Gastrocnemius medialis (tissue), 4 donors: ENCODE results near the gene FBXW11. TPM values are rescaled to one million over a fixed set of nuclear protein-coding genes. Genes with fewer than 3 reads are reported as not detected.
"Not testable (repeated sequence)": the region's sequence is repeated elsewhere in the genome, so short reads cannot be mapped to it uniquely, and the experiment has no call there.

Experiments used
- ATAC-seq, 2 donors: fragments of 150-250 bp; one replicate each; pipeline ENCODE4 v1.9.1; 2016
- DNase-seq, 2 donors: peaks; one replicate each; pipeline ENCODE4 v3.0.0-alpha.2; 2019
- H3K27ac ChIP-seq, 4 donors: fragments of 200-600 bp; sonication (generic); 1 replicate in 1 of 4; 2 replicates in 3 of 4; pipeline ENCODE4 v1.5.1; 2016 to 2018; ENCODE audit warnings: mild to moderate bottlenecking in 2 of 4, moderate library complexity in 1 of 4
- H3K27me3 ChIP-seq, 3 donors: fragments of 200-600 bp; sonication (generic) in 2 of 3; 1 replicate in 1 of 3; 2 replicates in 2 of 3; pipeline versions ENCODE4 v1.5.1 to v1.6.0; 2016 to 2019; ENCODE audit warnings: mild to moderate bottlenecking in 1 of 3, moderate library complexity in 1 of 3
- H3K36me3 ChIP-seq, 2 donors: fragments of 200-600 bp; sonication (generic) in 1 of 2; one replicate each; pipeline ENCODE4 v1.5.1; 2017 to 2018
- H3K4me1 ChIP-seq, 2 donors: fragments of 200-600 bp; sonication (generic) in 1 of 2; one replicate each; pipeline ENCODE4 v1.5.1; 2016 to 2017; ENCODE audit warnings: mild to moderate bottlenecking in 2 of 2
- H3K4me3 ChIP-seq, 4 donors: fragments of 200-600 bp; sonication (generic) in 3 of 4; 1 replicate in 1 of 4; 2 replicates in 3 of 4; pipeline ENCODE4 v1.5.1; 2016 to 2019; ENCODE audit warnings: mild to moderate bottlenecking in 2 of 4
- H3K9me3 ChIP-seq, 3 donors: fragments of 200-600 bp; sonication (generic) in 2 of 3; 1 replicate in 1 of 3; 2 replicates in 2 of 3; pipeline ENCODE4 v1.5.1; 2016 to 2019
- POLR2A ChIP-seq, 2 donors: fragments of 450-650 bp; IDR thresholded peaks; one replicate each; pipeline ENCODE4 v1.6.1; 2017; ENCODE audit warnings: antibody characterized with exemption in 2 of 2, mild to moderate bottlenecking in 2 of 2, moderate library complexity in 2 of 2
- in situ Hi-C, 4 donors: fragments of 200-750 bp; cut with MboI; loops; one replicate each; pipeline versions ENCODE4 v1.15.0 to v1.8.0; 2017; ENCODE audit warnings: low sequenced_read_pairs in 4 of 4
- intact Hi-C: fragments of 100-400 bp; cut with DNase I; formaldehyde crosslinking; loops from one replicate; pipeline ENCODE4 v1.15.1; 2023; ENCODE audit warnings: low total_unique reads
- total RNA-seq, 4 donors: library from RNA; depleted of rRNA; stranded (reverse); fragments of >200 nt; gene quantifications; one replicate each; pipeline versions ENCODE4 v1.1.0 to v1.2.3, GENCODE V29; 2016
- TF ChIP-seq, protein P1 (sequence below), 5 experiments: fragments of 450-650 bp in 3 of 5; fragments of 200-600 bp in 2 of 5; sonication (generic) in 2 of 5; IDR thresholded peaks in 4 of 5; conservative IDR thresholded peaks in 1 of 5; 1 replicate in 4 of 5; 2 replicates in 1 of 5; pipeline ENCODE4 v1.5.1; 2016 to 2019; ENCODE audit warnings: antibody characterized with exemption in 5 of 5, mild to moderate bottlenecking in 3 of 5, moderate library complexity in 3 of 5

The FBXW11 gene
- total RNA-seq, 4 donors from 2014 or later, result 68.5 to 80.8 (median 72.2) TPM

DNA sequence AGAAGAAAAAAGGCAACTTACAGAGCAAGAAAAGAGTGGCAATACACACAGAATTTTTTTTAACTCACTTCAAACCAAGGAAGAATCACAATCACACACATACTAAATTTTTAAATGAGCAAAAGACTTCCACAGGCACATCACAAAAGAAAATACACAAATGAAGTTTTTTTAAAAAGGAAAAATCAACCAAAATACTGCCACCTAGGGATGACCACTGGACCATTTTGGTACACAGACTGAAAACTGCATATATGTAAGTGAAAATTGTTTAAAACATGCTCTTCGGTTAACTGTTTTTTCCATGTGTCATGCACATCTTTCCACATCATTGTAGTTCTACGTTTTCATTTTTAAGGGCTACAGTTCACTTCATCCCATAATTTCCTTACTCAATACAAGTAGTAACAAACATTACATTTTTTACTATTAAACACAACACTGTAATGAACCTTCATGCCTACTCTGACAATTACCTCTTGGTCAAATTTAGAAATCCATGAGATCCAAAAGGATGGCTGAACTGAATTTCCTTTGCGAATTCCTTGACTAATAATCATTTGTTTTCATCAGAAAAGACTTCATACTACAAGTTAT, 79.0 kb downstream of the FBXW11 start:
- ATAC-seq, result no peak
- H3K27me3 ChIP-seq, result no peaks in the 10 kb centered on the region
- no peaks in the 10 kb centered on the region for H3K4me1 ChIP-seq
- TF ChIP-seq, protein P1, sequence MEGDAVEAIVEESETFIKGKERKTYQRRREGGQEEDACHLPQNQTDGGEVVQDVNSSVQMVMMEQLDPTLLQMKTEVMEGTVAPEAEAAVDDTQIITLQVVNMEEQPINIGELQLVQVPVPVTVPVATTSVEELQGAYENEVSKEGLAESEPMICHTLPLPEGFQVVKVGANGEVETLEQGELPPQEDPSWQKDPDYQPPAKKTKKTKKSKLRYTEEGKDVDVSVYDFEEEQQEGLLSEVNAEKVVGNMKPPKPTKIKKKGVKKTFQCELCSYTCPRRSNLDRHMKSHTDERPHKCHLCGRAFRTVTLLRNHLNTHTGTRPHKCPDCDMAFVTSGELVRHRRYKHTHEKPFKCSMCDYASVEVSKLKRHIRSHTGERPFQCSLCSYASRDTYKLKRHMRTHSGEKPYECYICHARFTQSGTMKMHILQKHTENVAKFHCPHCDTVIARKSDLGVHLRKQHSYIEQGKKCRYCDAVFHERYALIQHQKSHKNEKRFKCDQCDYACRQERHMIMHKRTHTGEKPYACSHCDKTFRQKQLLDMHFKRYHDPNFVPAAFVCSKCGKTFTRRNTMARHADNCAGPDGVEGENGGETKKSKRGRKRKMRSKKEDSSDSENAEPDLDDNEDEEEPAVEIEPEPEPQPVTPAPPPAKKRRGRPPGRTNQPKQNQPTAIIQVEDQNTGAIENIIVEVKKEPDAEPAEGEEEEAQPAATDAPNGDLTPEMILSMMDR (IDR thresholded peaks at IDR 0.05 in 4 of 5, conservative IDR thresholded peaks at IDR 0.05 in 1 of 5), result no peak
- TF ChIP-seq POLR2A (IDR thresholded peaks at IDR 0.05), result no peak
- no peak for DNase-seq
- H3K4me3 ChIP-seq, result no peak overlapping the region
- no peak overlapping the region for H3K27ac ChIP-seq
- H3K9me3 ChIP-seq, result no peaks in the 10 kb centered on the region
- intact Hi-C loops (no loop called here), in situ Hi-C loops (no loop called here)
- no peaks in the 10 kb centered on the region for H3K36me3 ChIP-seq

DNA sequence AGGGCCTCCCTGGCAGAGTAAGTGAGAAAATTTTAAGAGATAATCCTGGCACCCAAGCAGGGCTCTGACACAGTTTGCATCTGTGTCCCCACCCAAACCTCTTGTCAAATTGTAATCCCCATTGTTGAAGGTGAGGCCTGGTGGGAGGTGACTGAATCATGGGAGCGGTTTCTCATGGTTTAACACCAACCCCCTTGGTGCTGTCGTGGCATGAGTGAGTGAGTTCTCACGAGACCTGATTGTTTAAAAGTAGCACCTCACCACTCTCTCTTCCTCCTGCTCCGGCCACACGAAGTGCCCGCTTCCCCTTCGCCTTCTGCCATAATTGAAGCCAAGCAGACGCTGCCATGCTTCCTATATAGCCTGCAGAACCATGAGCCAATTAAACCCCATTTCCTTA, 80.1 kb downstream of the FBXW11 start:
- ATAC-seq, result no peak
- DNase-seq, result no peak
- H3K27me3 ChIP-seq, result no peaks in the 10 kb centered on the region
- H3K4me1 ChIP-seq, result no peaks in the 10 kb centered on the region
- no peaks in the 10 kb centered on the region for H3K9me3 ChIP-seq
- no peaks in the 10 kb centered on the region for H3K36me3 ChIP-seq
- no peak for TF ChIP-seq POLR2A (IDR thresholded peaks at IDR 0.05)
- TF ChIP-seq, protein P1 (IDR thresholded peaks at IDR 0.05 in 4 of 5, conservative IDR thresholded peaks at IDR 0.05 in 1 of 5), result no peak
- intact Hi-C loops (no loop called here), in situ Hi-C loops (no loop called here)
- H3K4me3 ChIP-seq, result no peak overlapping the region
- H3K27ac ChIP-seq, result no peak overlapping the region

DNA sequence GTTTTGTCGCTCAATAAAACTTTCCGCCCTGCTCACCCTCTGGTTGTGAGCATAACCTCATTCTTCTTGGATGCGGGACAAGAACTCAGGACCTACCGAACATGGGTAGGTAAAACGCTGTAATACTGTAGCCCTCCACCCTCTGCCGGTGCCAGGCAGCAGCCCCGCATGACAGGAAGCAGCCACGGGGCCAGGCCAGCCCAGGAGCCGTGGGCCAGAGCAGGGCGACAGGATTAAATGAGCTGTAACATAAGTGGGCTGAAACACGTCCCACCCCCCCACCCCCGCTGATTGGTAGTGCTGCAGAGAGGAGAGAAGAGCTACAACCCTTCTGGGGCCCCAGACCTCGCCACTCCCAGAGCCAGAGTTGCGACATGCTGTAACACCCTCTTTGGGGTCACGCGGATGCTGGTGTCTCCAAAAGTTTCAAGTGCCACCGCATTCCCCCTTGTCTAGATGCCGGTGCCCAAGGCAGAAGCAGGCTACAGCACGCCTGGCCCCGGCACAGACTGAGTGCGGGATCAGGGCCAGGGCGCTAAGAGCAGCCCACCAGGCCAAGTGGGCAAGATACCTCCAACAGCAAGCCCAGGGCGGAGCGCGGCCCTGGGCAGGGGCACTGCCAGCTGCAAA, 81.8 kb downstream of the FBXW11 start:
- ATAC-seq (no peak), DNase-seq (no peak)
- Histone ChIP-seq H3K27me3 (no peaks in the 10 kb centered on the region), H3K9me3 (no peaks in the 10 kb centered on the region), H3K4me1 (peaks cover 0 to 2% of the 10 kb centered on the region in 2 donors), H3K27ac (no peak overlapping the region), H3K36me3 (no peaks in the 10 kb centered on the region), H3K4me3 (no peak overlapping the region)
- intact Hi-C loops, result no loop called here
- TF ChIP-seq, protein P1 (IDR thresholded peaks at IDR 0.05 in 4 of 5, conservative IDR thresholded peaks at IDR 0.05 in 1 of 5), result no peak
- no peak for TF ChIP-seq POLR2A (IDR thresholded peaks at IDR 0.05)
- in situ Hi-C loops, result loop anchor here in 1 of 4 donors (25.0 kb wide), 1 partner anchor 363 kb away; the partner anchor contains the start of gene UBTD2

- intact Hi-C loops, result no loop called here
- Histone ChIP-seq H3K9me3 (no peaks in the 10 kb centered on the region), H3K27ac (no peak overlapping the region), H3K4me1 (peaks cover 0 to 12% of the 10 kb centered on the region in 2 donors), H3K36me3 (no peaks in the 10 kb centered on the region), H3K4me3 (no peak overlapping the region), H3K27me3 (no peaks in the 10 kb centered on the region)
- no peak for DNase-seq
- no peak for TF ChIP-seq POLR2A (IDR thresholded peaks at IDR 0.05)
- TF ChIP-seq, protein P1 (IDR thresholded peaks at IDR 0.05 in 4 of 5, conservative IDR thresholded peaks at IDR 0.05 in 1 of 5), result no peak
- in situ Hi-C loops, result loop anchor here in 1 of 4 donors (25.0 kb wide), 1 partner anchor 366 kb away; the partner anchor contains the start of gene UBTD2
- no peak for ATAC-seq
Observed at GRCh38 chr5:171920765-171921391, 85.6 kb downstream of the FBXW11 start.

- H3K4me3 ChIP-seq, DNase-seq, H3K27ac ChIP-seq, H3K9me3 ChIP-seq, ATAC-seq, H3K27me3 ChIP-seq, intact Hi-C loops, H3K36me3 ChIP-seq: not testable (repeated sequence)
- H3K4me1 ChIP-seq, result peaks cover 16 to 18% of the 10 kb centered on the region in 2 donors
- in situ Hi-C loops, result loop anchor here in 3 of 4 donors (10.0 to 25.0 kb wide), 2 partner anchors 119 to 372 kb away; partner anchors contain the start of gene UBTD2 (in 1 of the 3)
Observed at GRCh38 chr5:171915700-171916099, 90.7 kb downstream of the FBXW11 start.
